H1 (cell line): Measurements from ENCODE around the gene NEURL1B.

Experiments used
- CBX8 ChIP-seq: fragments of 300-800, 300-1000 bp; sonication (generic); IDR thresholded peaks from 2 replicates; pipeline ENCODE4 v1.7.1; 2016; ENCODE audit warnings: low read depth, low read length, borderline replicate concordance
- CHD1 ChIP-seq: IDR thresholded peaks from 2 replicates; pipeline ENCODE4 v1.6.1; 2012; ENCODE audit warnings: low read depth, low read length, improper control_type of control experiment
- EP300 ChIP-seq, 2 experiments: IDR thresholded peaks; 1 replicate in 1 of 2; 2 replicates in 1 of 2; pipeline ENCODE4 v1.6.1; 2011 to 2012; ENCODE audit warnings: low read depth in 2 of 2, low read length in 2 of 2, mild to moderate bottlenecking in 2 of 2, borderline replicate concordance in 1 of 2, inconsistent platforms in 1 of 2, moderate library complexity in 1 of 2
- KDM1A ChIP-seq: fragments of 200-600, 300-600 bp; sonication (generic); IDR thresholded peaks from 2 replicates; pipeline ENCODE4 v1.7.1; 2016; ENCODE audit warnings: mild to moderate bottlenecking, low read length, borderline replicate concordance
- RAD21 ChIP-seq, 2 experiments: IDR thresholded peaks in 1 of 2; conservative IDR thresholded peaks in 1 of 2; 2 replicates each; pipeline ENCODE4 v1.6.1; 2011; ENCODE audit warnings: low read depth in 2 of 2, low read length in 2 of 2, improper control_type of control experiment in 1 of 2, inconsistent platforms in 1 of 2, mild to moderate bottlenecking in 1 of 2, moderate library complexity in 1 of 2
- TAF1 ChIP-seq: IDR thresholded peaks from 2 replicates; pipeline ENCODE4 v1.6.1; 2011; ENCODE audit warnings: mild to moderate bottlenecking, low read depth, low read length
- TF ChIP-seq, protein P1 (sequence below), 3 experiments: IDR thresholded peaks; 1 replicate in 2 of 3; 2 replicates in 1 of 3; pipeline versions ENCODE4 v1.5.1 to v1.6.1; 2011; ENCODE audit warnings: low read length in 3 of 3, mild to moderate bottlenecking in 3 of 3, inconsistent platforms in 2 of 3, low read depth in 1 of 3, moderate library complexity in 1 of 3; ENCODE audit not compliant: insufficient read depth in 1 of 3; ENCODE audit errors: control extremely low read depth in 1 of 3

DNA sequence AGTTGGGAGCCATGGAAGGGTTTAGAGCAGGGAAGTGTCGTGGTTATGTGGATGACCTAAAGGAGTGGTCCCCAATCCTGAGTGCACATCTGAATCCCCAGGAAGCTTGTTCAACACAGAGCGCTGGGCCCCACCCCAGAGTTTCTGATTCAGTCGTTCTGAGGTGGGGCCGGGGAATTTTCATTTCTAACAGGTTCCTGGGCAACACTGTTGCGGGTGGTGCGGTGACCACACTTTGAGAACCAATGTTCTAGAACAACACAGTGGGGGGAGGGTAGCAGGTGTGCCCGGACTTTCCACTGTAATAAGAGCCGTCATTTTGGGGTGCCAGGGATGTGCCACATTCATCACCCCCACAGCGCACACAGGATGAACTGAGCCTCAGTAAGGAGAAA, 90.6 kb downstream of the NEURL1B start:
- TF ChIP-seq KDM1A (no peak), TAF1 (no peak), EP300 (IDR thresholded peaks at IDR 0.05; ENCODE audit: borderline replicate concordance in 1 of 2, low read depth in 2 of 2, low read length in 2 of 2) (no peak), CHD1 (no peak), RAD21 (IDR thresholded peaks at IDR 0.05 in 1 of 2, conservative IDR thresholded peaks at IDR 0.05 in 1 of 2; ENCODE audit: low read depth in 2 of 2, low read length in 2 of 2) (no peak), CBX8 (no peak)
- TF ChIP-seq, protein P1, sequence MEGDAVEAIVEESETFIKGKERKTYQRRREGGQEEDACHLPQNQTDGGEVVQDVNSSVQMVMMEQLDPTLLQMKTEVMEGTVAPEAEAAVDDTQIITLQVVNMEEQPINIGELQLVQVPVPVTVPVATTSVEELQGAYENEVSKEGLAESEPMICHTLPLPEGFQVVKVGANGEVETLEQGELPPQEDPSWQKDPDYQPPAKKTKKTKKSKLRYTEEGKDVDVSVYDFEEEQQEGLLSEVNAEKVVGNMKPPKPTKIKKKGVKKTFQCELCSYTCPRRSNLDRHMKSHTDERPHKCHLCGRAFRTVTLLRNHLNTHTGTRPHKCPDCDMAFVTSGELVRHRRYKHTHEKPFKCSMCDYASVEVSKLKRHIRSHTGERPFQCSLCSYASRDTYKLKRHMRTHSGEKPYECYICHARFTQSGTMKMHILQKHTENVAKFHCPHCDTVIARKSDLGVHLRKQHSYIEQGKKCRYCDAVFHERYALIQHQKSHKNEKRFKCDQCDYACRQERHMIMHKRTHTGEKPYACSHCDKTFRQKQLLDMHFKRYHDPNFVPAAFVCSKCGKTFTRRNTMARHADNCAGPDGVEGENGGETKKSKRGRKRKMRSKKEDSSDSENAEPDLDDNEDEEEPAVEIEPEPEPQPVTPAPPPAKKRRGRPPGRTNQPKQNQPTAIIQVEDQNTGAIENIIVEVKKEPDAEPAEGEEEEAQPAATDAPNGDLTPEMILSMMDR (IDR thresholded peaks at IDR 0.05; ENCODE audit: control extremely low read depth in 1 of 3, insufficient read depth in 1 of 3, low read depth in 1 of 3, low read length in 3 of 3) = no peak
